ENCODE results near the gene ABHD17B. TPM values are rescaled to one million over a fixed set of nuclear protein-coding genes. Genes with fewer than 3 reads are reported as not detected.

ABHD17B gene
- total RNA-seq, 1 donor from 2014 or later: 23.4 TPM

GRCh38 chr9:71878327-71879274 is 32.4 kb downstream of the ABHD17B start:
- H3K4me3 ChIP-seq (ENCODE audit: low read depth, low read length): no peak overlapping the region
- no peak for DNase-seq (ENCODE audit: low read depth)
- TF ChIP-seq, protein P1, sequence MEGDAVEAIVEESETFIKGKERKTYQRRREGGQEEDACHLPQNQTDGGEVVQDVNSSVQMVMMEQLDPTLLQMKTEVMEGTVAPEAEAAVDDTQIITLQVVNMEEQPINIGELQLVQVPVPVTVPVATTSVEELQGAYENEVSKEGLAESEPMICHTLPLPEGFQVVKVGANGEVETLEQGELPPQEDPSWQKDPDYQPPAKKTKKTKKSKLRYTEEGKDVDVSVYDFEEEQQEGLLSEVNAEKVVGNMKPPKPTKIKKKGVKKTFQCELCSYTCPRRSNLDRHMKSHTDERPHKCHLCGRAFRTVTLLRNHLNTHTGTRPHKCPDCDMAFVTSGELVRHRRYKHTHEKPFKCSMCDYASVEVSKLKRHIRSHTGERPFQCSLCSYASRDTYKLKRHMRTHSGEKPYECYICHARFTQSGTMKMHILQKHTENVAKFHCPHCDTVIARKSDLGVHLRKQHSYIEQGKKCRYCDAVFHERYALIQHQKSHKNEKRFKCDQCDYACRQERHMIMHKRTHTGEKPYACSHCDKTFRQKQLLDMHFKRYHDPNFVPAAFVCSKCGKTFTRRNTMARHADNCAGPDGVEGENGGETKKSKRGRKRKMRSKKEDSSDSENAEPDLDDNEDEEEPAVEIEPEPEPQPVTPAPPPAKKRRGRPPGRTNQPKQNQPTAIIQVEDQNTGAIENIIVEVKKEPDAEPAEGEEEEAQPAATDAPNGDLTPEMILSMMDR (conservative IDR thresholded peaks at IDR 0.05; ENCODE audit: low read depth, low read length): no peak

DNA sequence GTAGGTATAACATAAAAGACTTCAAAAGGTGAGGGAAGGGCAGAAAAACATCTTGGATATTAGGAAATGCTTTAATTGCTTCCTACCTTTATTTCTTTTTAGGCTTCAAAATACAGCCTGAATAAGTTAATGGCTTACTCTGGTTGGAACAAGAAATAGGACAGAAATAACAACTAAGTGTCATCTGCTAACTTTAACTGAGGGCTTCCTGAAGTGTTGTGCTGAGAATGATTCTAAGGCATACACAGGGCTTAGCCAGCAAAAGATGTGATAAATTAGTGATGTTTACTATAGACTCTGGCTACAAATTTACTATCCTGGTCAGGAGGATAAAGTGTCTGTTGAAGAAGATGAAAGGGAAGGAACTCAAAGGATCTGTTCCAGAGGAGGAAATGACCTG is 34.2 kb downstream of the ABHD17B start:
- H3K4me3 ChIP-seq (ENCODE audit: low read depth, low read length): no peak overlapping the region
- DNase-seq (ENCODE audit: low read depth): no peak
- TF ChIP-seq, protein P1 (conservative IDR thresholded peaks at IDR 0.05; ENCODE audit: low read depth, low read length): no peak

- no peak overlapping the region for H3K4me3 ChIP-seq (ENCODE audit: low read depth, low read length)
- no peak for DNase-seq (ENCODE audit: low read depth)
- TF ChIP-seq, protein P1 (conservative IDR thresholded peaks at IDR 0.05; ENCODE audit: low read depth, low read length): no peak
Observed at GRCh38 chr9:71876106-71876505, 34.9 kb downstream of the ABHD17B start.

DNA sequence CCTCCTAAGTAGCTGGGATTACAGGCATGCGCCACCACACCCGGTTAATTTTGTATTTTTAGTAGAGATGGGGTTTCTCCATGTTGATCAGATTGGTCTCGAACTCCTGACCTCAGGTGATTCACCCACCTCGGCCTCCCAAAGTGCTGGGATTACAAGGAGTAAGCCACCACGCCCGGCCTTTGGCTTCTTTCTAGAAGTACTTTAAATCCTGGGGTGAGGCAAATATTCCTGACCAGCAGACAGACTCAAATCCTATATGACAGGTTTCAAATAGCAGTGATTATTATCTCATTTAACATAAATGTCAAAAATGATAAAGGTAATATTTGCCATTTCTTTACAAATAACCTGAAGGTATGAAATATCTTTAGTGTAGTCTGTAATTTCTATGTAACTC is 35.6 kb downstream of the ABHD17B start:
- DNase-seq (ENCODE audit: low read depth): no peak
- no peak overlapping the region for H3K4me3 ChIP-seq (ENCODE audit: low read depth, low read length)
- TF ChIP-seq, protein P1 (conservative IDR thresholded peaks at IDR 0.05; ENCODE audit: low read depth, low read length): no peak

- H3K4me3 ChIP-seq (ENCODE audit: low read depth, low read length): no peak overlapping the region
- DNase-seq (ENCODE audit: low read depth): no peak
- TF ChIP-seq, protein P1 (conservative IDR thresholded peaks at IDR 0.05; ENCODE audit: low read depth, low read length): no peak
Observed at GRCh38 chr9:71863631-71864030, 47.4 kb downstream of the ABHD17B start.

GRCh38 chr9:71861618-71862017 is 49.4 kb downstream of the ABHD17B start:
- TF ChIP-seq, protein P1 (conservative IDR thresholded peaks at IDR 0.05; ENCODE audit: low read depth, low read length): no peak
- no peak overlapping the region for H3K4me3 ChIP-seq (ENCODE audit: low read depth, low read length)
- no peak for DNase-seq (ENCODE audit: low read depth)

- TF ChIP-seq, protein P1 (conservative IDR thresholded peaks at IDR 0.05; ENCODE audit: low read depth, low read length): no peak
- no peak overlapping the region for H3K4me3 ChIP-seq (ENCODE audit: low read depth, low read length)
- DNase-seq (ENCODE audit: low read depth): no peak
Observed at GRCh38 chr9:71859939-71860338, 51.1 kb downstream of the ABHD17B start.
